NCI-H146 treated with DMSO at 0.1 percent for 48 hours (cell line): ENCODE results near the gene SUSD4.

Experiments used
- DNase-seq: peaks from one replicate; lab custom pipeline; 2025; ENCODE audit not compliant: unreplicated experiment; lab: John Stamatoyannopoulos, UW

SUSD4 gene

DNA sequence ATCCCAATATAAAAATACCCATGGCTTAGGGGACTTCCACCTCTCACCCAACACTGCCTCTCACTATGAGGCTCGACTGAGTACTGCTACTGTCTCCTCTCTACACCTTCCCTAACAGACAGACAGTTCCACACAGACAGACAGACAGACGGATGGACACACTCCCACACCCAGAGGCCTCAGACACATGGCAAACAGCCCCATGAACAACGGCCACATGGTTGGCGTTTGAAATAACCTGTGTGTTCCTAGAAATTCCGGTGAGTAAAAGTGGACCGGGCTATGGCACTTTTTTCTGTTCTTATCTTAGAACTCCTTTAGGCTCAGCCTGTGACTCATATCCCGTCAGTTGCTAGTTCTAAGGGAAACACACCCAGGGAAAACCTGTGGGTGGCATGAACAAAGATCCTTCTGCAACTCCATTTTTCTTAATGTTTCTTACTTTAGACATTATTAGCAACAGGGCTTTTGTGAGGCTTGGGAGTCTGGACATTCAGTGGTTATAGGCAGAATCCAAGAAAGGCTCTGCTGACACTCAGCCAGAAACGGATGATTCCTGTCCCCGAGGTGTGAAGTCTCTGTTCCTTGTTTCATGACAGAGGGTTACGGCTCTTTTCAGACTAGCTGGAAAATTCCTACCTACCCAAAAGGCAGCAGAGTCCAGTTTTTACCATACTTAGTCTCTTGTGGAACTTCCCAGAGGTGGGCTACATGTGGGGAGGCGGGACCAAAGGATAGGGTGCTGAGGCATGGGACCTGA, 130.4 kb downstream of the SUSD4 start:
- DNase-seq, result no peak

DNA sequence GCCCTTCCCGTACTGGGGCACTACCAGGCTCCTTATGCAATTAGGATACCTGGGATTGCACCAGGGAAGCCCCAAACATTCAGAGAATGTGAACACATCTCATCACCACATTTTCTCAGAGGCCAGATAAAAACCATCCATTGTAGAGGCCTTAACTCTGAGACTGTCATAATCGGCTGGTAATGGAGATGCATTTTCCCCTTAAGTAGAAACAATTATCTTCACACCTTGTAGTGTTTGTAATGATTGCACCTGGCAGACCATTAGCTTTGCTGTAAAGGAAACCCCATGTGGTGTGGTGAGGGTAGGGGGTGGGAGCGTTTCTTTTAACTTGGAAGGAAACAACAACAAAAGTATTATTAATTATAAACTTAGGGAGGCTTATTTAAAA, 131.0 kb downstream of the SUSD4 start:
- no peak for DNase-seq

DNA sequence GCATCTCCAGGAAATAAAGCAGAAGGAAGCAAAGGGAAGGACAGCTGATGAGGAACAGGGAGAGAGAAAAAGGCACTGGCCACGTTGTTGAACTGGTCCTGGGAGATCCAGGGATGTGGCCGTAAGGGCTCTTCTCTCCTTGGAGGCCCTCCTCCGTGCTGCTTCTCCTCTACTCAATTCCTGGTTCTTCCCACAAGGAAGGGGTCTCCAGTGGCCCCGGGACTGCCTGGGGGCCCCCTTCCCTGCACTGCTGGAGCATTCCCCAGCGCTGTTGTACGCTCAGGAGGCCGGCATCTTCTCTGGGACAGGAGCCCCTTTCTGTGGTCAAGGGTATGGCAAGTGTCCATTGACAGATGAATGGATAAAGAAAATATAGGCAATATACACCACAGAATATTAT, 132.4 kb downstream of the SUSD4 start:
- no peak for DNase-seq

DNA sequence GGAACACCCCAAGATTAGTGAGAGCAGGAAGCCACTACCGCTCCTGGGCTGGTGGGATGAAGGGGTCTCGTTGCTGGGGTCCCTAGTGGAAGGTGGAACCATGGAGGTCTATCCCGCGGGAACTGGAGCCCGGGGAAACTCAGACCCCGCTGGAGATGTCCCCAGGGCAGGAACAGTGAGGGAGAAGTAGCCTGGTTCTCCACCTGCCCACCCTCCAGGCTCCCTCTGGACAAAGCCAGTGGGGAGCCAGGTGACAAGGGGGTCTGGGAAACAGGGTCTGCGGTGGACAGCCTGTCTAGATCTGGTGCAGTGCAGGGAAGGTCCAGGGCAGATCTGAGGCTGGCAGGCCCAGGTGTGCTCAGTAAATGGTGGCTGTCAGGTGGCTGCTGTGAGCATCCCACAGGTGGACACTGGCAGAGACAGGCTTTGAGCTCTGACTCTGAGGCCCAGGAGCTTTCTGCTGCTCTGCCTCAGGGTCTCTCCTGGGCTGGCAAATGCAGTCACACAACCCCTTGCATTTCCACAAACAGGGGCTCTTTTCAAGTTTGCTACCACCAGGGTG, 132.9 kb downstream of the SUSD4 start:
- DNase-seq, result no peak

GRCh38 chr1:223230161-223230881, 133.7 kb downstream of the SUSD4 start:
- no peak for DNase-seq

DNA sequence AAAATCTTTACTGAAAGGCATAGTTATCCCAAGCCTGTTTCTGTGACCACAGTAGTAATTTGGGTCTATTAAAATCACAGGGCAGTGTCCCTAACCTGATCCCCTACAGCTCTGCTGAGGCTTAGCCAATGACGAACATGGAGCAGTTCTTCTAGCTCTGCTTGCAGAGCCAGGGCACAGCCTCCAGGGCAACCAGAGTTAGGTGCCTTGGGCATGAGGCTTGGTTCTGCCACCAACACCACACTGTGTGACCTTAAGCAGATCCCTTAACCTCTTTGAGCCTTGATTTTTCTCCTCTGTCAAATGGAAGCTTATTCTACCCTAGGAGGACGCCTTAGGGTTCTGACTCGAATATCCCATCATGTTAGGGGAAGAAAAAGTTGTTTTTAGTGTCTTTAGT, 134.2 kb downstream of the SUSD4 start:
- no peak for DNase-seq

- no peak for DNase-seq
Observed at GRCh38 chr1:223228931-223229528, 134.9 kb downstream of the SUSD4 start.

DNA sequence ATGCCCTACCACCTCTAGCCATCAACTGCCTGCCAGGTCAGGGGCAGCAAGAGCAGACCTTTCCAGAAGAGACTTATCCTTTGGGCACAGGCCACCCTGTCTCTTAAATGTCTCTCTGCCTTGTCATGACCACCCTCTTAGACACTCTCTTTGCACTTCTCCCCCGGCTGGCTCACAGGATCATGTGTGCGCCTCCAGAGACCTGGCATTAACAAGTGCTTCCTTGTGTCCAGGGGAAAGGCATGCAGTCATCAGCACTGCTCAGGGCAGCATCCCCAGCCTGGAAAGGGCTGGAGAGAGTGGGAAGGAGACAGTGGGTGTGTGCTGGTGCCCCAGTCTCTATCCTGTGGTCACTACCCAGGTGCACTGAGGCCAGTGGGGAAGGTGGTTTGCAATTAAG, 135.8 kb downstream of the SUSD4 start:
- no peak for DNase-seq

DNA sequence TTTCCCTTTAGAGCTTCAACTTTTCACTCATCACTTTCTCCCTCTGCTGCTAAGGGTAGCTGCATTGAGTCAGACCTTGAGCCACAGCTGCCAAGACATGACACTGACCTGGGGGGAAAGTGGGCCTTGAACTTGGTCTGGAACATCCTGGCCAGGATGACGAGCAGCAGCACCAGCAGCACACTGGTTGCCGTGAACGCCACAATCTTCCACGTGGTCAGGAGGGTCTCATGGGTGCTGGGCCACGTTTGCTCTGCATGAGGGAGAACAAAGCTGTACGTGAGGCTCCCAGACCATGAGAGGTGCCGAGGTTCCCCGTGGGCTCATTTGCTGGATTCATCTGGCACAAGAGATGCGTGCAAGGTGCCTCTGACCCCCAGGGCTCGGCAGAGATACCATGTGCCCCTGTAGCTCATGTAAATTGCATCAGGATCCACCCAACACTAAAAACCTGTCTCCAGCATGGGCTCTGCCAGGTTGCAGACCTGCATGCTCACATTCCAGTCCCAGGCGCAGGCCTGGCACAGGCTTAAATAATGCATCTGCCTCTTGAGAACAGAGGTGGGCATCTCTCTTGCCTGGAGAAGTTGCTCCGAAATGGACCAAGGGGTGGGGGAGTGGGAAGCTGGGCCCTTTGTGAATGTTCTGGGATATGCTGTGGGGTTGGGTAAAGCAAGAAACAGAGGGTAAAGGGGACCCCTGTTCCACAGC, 136.3 kb downstream of the SUSD4 start:
- DNase-seq, result no peak

DNA sequence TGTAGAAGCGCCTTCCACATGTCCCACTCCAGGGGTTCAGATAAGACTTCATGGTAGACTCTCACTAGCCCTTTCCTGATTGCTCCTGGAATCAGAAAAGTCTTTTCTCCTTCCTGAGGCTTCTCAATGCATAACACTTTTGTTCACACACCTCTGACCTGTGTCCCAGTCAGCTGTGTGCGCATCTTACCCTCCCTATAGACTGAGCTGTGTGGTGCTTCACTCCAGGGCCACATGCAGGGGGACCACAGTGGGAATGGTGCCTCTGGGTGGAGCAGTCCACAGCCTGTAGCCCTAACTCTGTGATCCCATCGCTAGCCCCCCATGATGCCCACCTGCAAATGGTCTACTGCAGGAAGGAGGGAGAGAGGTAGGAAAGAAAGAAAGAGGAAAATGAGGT, 136.9 kb downstream of the SUSD4 start:
- no peak for DNase-seq

DNA sequence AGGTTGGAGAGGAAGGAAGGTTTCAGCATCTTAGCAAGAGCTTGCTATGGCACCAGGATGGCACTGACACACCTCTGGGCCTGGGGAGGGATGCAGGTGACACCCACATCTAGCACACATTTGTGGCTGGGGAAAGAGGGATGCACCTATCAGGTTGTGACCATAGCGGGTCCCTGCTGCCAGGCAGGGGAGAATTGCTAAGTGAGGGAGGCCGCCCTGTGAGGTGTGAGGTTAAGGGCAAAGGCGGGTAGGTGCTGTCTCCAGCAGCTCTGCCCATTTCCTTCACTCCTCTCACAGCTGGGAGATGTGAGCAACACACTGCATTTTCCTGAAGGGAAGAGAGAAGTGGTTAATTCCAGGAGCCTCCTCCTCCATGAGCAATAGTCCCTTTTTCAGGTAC, 137.7 kb downstream of the SUSD4 start:
- DNase-seq, result no peak

- DNase-seq, result no peak
Observed at GRCh38 chr1:223225481-223225880, 138.5 kb downstream of the SUSD4 start.

GRCh38 chr1:223225061-223225460, 138.9 kb downstream of the SUSD4 start:
- DNase-seq, result no peak

DNA sequence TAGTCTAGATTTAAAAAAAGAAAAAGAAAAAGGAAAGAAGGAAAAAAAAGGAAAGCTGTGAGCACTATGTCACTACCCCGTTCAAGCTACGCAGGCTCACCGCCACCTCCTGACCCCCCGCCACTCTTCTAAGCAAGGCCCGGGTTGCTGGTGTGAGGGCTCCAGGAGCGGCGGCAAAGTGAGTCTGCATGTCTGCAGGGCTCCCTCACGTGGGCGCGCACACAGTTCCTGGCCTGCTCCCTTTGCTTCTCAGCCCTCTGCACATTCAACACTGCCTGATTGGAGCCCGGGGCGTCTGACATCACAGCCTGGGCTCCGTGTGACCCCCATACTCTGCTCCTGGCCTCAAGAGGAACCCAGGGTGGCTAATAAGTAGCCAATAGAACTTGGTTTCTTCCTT, 139.5 kb downstream of the SUSD4 start:
- no peak for DNase-seq

DNA sequence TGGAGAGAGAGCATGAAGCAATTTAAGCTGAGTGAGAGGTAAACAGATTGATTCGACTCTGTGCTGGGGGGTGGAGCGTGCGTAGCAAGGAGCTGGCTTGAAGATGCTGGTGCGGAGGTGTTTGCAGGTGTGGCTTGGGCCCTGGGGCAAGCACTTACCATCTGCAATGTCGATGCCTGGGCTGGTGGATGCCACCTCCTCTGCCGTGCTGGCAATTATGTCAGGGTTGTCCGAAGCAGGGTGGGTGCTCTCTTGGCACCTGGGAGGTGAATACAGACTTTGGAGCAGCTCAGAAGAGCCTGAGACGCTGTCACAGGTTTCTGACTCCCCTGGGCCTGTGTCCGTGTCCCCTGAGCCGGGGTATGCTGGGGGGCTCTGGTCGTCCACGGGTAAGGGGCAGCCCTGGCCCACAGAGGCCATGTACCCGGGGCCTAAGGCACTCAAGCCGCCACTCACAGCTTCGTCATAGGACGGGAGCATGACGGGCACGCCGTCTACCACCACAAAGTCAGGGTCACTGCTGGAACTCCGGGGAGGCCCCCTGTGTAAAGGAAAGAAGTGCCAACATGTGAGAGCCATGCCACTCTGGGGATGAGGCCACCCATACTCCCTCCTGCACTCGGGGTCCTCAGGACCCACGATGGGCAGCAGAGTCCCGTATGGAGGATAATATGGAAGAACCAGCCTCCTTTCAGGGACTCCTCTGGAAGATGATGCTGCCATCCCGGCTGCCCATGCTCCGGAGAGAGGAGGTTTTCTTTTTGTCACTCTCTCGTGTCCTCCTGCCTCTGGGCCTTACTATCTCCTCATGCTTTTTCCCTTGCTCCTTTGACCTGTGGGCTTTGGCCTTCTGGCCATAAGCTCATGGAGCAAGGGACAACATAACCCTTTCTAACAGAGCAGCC, 140.6 kb downstream of the SUSD4 start:
- no peak for DNase-seq

GRCh38 chr1:223222377-223222776, 141.6 kb downstream of the SUSD4 start:
- DNase-seq, result no peak

DNA sequence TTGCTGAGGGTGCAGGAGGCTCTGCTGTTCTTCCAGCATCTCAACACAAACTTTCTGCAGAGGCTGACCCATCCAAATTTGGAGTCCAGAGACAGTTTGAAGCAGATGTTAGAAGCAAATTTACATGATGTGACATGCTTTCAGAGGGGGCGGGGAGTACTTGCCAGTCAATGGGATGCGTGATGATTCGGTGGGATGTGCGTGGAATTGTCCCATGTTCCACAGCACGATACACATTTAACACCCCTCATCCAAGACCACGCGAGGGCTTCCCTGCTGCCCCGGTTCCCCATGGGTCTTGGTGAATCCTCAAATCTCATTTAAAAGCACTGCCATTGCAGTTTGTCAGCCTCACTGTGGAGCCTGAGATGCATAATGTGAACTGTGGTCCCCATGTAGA, 142.3 kb downstream of the SUSD4 start:
- no peak for DNase-seq

- no peak for DNase-seq
Observed at GRCh38 chr1:223219846-223220610, 143.9 kb downstream of the SUSD4 start.

DNA sequence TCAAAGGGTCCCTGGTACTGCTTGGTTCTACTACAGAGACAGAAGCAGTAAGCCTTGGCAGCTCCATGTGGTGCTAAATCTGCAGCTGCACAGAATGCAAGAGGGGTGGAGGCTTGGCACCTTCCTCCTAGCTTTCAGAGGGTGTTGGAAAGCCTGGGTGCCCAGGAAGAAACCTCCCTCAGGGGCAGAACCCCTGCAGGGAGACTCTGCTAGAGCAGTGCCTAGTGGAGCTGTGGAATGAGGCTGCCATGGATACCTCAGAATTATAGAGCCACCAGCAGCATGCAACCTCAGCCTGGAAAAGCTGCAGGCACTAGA, 144.7 kb downstream of the SUSD4 start:
- DNase-seq, result no peak

DNA sequence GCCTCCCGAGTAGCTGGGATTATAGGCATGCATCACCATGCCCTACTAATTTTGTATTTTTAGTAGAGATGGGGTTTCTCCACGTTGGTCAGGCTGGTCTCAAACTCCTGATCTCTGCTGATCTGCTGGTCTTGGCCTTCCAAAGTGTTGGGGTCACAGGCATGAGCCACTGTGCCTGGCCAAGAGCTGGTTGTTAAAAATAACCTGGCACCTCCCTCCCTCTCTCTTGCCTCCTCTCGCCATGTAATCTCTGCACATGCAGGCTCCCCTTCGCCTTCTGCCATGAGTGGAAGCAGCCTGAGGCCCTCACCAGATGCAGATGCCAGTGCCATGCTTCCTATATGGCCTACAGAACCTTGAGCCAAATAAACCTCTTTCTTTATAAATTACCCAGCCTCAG, 146.2 kb downstream of the SUSD4 start:
- no peak for DNase-seq
